ENCODE data around the gene KLHL7.
"Not testable (repeated sequence)": the region's sequence is repeated elsewhere in the genome, so short reads cannot be mapped to it uniquely, and the experiment has no call there.

DNA sequence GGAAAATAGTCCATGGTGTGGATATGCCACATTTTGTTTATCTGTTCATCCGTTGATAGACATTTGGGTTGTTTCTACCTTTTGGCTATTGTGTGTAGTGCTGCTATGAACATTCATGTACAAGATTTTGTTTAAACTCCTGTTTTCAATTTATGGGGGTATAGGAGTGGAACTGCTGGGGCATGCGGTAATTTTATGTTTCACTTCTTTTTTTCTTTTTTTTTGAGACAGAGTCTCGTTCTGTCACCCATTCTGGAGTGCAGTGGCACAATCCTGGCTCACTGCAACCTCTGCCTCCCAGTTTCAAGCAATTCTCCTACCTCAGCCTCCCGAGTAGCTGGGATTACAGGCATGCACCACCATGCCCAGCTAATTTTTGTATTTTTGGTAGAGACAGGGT lies 118.8 kb downstream of the KLHL7 start:
- not testable (repeated sequence) for TF ChIP-seq EZH2 (IDR thresholded peaks at IDR 0.05; ENCODE audit: borderline replicate concordance, low read depth, low read length, severe bottlenecking)
- TF ChIP-seq, protein P1, sequence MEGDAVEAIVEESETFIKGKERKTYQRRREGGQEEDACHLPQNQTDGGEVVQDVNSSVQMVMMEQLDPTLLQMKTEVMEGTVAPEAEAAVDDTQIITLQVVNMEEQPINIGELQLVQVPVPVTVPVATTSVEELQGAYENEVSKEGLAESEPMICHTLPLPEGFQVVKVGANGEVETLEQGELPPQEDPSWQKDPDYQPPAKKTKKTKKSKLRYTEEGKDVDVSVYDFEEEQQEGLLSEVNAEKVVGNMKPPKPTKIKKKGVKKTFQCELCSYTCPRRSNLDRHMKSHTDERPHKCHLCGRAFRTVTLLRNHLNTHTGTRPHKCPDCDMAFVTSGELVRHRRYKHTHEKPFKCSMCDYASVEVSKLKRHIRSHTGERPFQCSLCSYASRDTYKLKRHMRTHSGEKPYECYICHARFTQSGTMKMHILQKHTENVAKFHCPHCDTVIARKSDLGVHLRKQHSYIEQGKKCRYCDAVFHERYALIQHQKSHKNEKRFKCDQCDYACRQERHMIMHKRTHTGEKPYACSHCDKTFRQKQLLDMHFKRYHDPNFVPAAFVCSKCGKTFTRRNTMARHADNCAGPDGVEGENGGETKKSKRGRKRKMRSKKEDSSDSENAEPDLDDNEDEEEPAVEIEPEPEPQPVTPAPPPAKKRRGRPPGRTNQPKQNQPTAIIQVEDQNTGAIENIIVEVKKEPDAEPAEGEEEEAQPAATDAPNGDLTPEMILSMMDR (IDR thresholded peaks at IDR 0.05; ENCODE audit: borderline replicate concordance, extremely low read depth, low read length, poor library complexity, severe bottlenecking) = not testable (repeated sequence)

All from DND-41 (cell line).